ENCODE measurements around the gene ETS2. TPM values are rescaled to one million over a fixed set of nuclear protein-coding genes. Genes with fewer than 3 reads are reported as not detected.

Gene ETS2
- total and polyA plus RNA-seq, 2 of the 8 experiments (the other 6 are each of a cell fraction or from before 2014, with no cell fraction given): 11.0 to 45.1 TPM

- Histone ChIP-seq H3K56ac (replicated peaks; ENCODE audit: insufficient read length, low read depth, low read length) (no peak overlapping the region), H3K23ac (ENCODE audit: insufficient read length) (no peak overlapping the region), H3K18ac (ENCODE audit: extremely low read depth, low read length) (no peak overlapping the region), H3K4ac (replicated peaks; ENCODE audit: insufficient read length, low read depth, low read length) (no peak overlapping the region), H2AFZ (ENCODE audit: low read length) (no peak overlapping the region), H2BK5ac (ENCODE audit: low read depth, low read length) (no peak overlapping the region), H2AK5ac (ENCODE audit: low read depth, low read length) (no peak overlapping the region), H2BK12ac (ENCODE audit: low read depth, low read length) (no peak overlapping the region), H3K14ac (ENCODE audit: insufficient read length) (no peak overlapping the region), H3K36me3 (ENCODE audit: control insufficient read depth in 2 of 4, insufficient read depth in 4 of 4, low read length in 3 of 4) (no peaks in the 10 kb centered on the region), H3K23me2 (ENCODE audit: low read depth, low read length) (no peaks in the 10 kb centered on the region), H4K20me1 (replicated peaks in 1 of 2; ENCODE audit: control insufficient read depth in 1 of 2, insufficient read depth in 2 of 2, low read length in 2 of 2) (no peaks in the 10 kb centered on the region), H3K4me3 (ENCODE audit: extremely low read depth in 1 of 4, insufficient read depth in 2 of 4, low read depth in 3 of 4, low read length in 4 of 4) (no peak overlapping the region), H3K9me3 (ENCODE audit: insufficient read depth in 2 of 2, low read depth in 1 of 2, low read length in 1 of 2) (no peaks in the 10 kb centered on the region; a peak in 1 of 4 replicates), H3K27ac (ENCODE audit: low read depth, low read length) (no peak overlapping the region), H2BK120ac (replicated peaks; ENCODE audit: low read depth, low read length) (no peak overlapping the region), H2BK15ac (ENCODE audit: low read length) (no peak overlapping the region), H2BK20ac (ENCODE audit: low read length) (no peak overlapping the region), H4K5ac (ENCODE audit: insufficient read length, low read depth, low read length) (no peak overlapping the region), H4K8ac (ENCODE audit: extremely low read depth, insufficient read depth, low read length) (no peak overlapping the region), H4K91ac (replicated peaks; ENCODE audit: insufficient read length, low read length) (no peak overlapping the region), H3K79me1 (ENCODE audit: low read depth, low read length) (no peaks in the 10 kb centered on the region), H3K27me3 (replicated peaks in 1 of 4; ENCODE audit: control insufficient read depth in 3 of 4, extremely low read depth in 1 of 4, insufficient read depth in 3 of 4, low read length in 3 of 4) (no peaks in the 10 kb centered on the region), H3K9ac (replicated peaks in 1 of 4; ENCODE audit: extremely low read depth in 1 of 4, low read depth in 3 of 4, low read length in 3 of 4) (no peak overlapping the region), H3K4me2 (ENCODE audit: insufficient read depth in 1 of 2, low read depth in 2 of 2, low read length in 2 of 2) (no peak overlapping the region), H3K79me2 (ENCODE audit: control insufficient read depth in 1 of 2, insufficient read depth in 2 of 2, low read length in 2 of 2) (no peaks in the 10 kb centered on the region), H3K4me1 (replicated peaks in 1 of 4; ENCODE audit: control insufficient read depth in 3 of 4, insufficient read depth in 4 of 4, low read length in 3 of 4) (no peaks in the 10 kb centered on the region)
- CTCF ChIA-PET (ENCODE audit: partially characterized antibody): interaction anchor here (0.9 to 1.5 kb wide), 2 partner anchors 15 to 288 kb away, joined by 3 read pairs; no protein-coding TSS in a partner anchor
- 80% methylated on average over 5 of the region's 5 CpGs; no CpG with 5 or more reads in 1 of the 2 experiments for WGBS, 2 experiments (ENCODE audit: extremely low coverage in 1 of 2, insufficient coverage in 1 of 2, insufficient read length in 1 of 2, insufficient replicate concordance in 2 of 2, low coverage in 1 of 2, low lambda C conversion rate in 2 of 2, missing lambda C conversion rate in 1 of 2)
- POLR2A ChIA-PET (ENCODE audit: partially characterized antibody): no interaction called here
- no peak for TF ChIP-seq CHD1 (IDR thresholded peaks at IDR 0.05; ENCODE audit: low read depth, low read length)
- TF ChIP-seq EGR1 (IDR thresholded peaks at IDR 0.05; ENCODE audit: borderline replicate concordance, low read depth, low read length): no peak
- no peak for TF ChIP-seq BACH1 (IDR thresholded peaks at IDR 0.05; ENCODE audit: low read length)
- TF ChIP-seq ASH2L (IDR thresholded peaks at IDR 0.05; ENCODE audit: low read length): no peak
- TF ChIP-seq EZH2 (IDR thresholded peaks at IDR 0.05; ENCODE audit: low read depth, low read length, severe bottlenecking): no peak
- DNase-seq (ENCODE audit: low read depth in 1 of 2, low spot score in 2 of 2) (no peak), FAIRE-seq (no peak)
These were observed 32.2 kb downstream of the ETS2 start for GRCh38 chr21:38837806-38838461.
